ENCODE results near the gene LYL1. TPM values are rescaled to one million over a fixed set of nuclear protein-coding genes. Genes with fewer than 3 reads are reported as not detected.

Gene LYL1
- total and polyA plus RNA-seq, 9 of the 15 experiments (the other 6 are each of a cell fraction or from before 2014, with no cell fraction given): 1.3 to 266 (median 34.0) TPM

DNA sequence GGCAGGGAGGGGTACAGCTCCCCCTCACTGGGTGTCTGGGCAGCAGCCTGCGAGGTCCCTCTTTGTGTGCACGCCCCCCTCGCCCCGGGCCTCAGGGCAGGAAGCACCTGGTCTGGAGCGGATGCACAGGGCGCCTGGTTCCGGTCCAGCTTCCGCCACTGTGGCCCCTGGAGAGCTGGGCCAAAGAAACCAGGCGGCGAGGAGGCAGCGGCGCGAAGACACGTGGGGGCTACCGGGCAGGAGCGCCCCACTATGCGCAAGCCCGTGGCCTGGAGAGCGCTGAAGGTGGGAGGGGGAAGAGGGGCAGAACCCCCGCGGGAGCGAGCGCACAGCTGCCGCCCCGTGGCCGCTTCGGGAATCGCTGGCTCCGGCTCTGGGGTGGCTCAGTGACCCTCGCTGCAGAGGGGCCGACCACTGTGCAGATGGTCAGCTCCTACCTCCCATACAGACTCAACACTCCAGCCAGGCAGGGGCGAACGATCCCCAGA lies 1.7 kb upstream of the LYL1 start:
- peaks cover 56% of the 10 kb centered on the region for H3K36me3 ChIP-seq (ENCODE audit: control insufficient read depth, insufficient read depth, low read length)
- H4K20me1 ChIP-seq (replicated peaks; ENCODE audit: control insufficient read depth, insufficient read depth, low read length): no peaks in the 10 kb centered on the region
- WGBS (ENCODE audit: insufficient coverage, low coverage, missing lambda C conversion rate): 37% methylated on average over 19 of the region's 33 CpGs
- peak; percentile 44 for ATAC-seq
- intact Hi-C loops (cut with micrococcal nuclease) (loop anchor here (10.0 kb wide), 1 partner anchor 130 kb away; no protein-coding TSS in a partner anchor), in situ Hi-C loops (cut with MboI) (no loop called here)
- peak overlapping the region; percentile 81 for H2AFZ ChIP-seq (ENCODE audit: low read depth, low read length)
- H3K9ac ChIP-seq (ENCODE audit: insufficient read depth in 1 of 2, low read depth in 2 of 2, low read length in 2 of 2): peak overlapping the region; percentile 43 to 78; a peak in 3 of 4 replicates
- no peaks in the 10 kb centered on the region for H3K27me3 ChIP-seq (ENCODE audit: control insufficient read depth in 2 of 2, insufficient read depth in 2 of 2, low read length in 2 of 2)
- H3K4me3 ChIP-seq: no peak overlapping the region
- no TSS peak for BruUV-seq (replicated peaks)
- peak overlapping the region; percentile 98 for H3K27ac ChIP-seq (ENCODE audit: extremely low read depth, low read depth, low read length)
- peak overlapping the region; percentile 36 for H3K4me2 ChIP-seq (ENCODE audit: insufficient read depth, low read length)
- no peaks in the 10 kb centered on the region for H3K9me1 ChIP-seq (ENCODE audit: control insufficient read depth, insufficient read depth, low read length)
- ChIA-PET CTCF (ENCODE audit: low intra/inter-chr PET ratio) (interaction anchor here (0.5 to 1.3 kb wide), 3 partner anchors 12 to 140 kb away, joined by 3 to 4 read pairs (median 3); partner anchors contain the start of gene TRMT1), POLR2A (interaction anchor here (0.6 to 2.1 kb wide), 7 partner anchors 8 to 83 kb away, joined by 3 to 10 read pairs (median 4); no protein-coding TSS in a partner anchor)
- H3K4me1 ChIP-seq (replicated peaks in 1 of 2; ENCODE audit: control insufficient read depth in 2 of 2, insufficient read depth in 2 of 2, low read length in 2 of 2): peaks cover 16 to 48% of the 10 kb centered on the region in 2 experiments
- H3K9me3 ChIP-seq (replicated peaks; ENCODE audit: control insufficient read depth, insufficient read depth, low read depth, low read length): no peaks in the 10 kb centered on the region
- peaks cover 44% of the 10 kb centered on the region for H3K79me2 ChIP-seq (ENCODE audit: control insufficient read depth, insufficient read depth, low read length)
- peak; percentile 35 for FAIRE-seq
- peak; percentile 67 to 82 (median 76) for DNase-seq (ENCODE audit: extremely low read depth in 1 of 4, low spot score in 3 of 4)
- TF ChIP-seq, protein P1, sequence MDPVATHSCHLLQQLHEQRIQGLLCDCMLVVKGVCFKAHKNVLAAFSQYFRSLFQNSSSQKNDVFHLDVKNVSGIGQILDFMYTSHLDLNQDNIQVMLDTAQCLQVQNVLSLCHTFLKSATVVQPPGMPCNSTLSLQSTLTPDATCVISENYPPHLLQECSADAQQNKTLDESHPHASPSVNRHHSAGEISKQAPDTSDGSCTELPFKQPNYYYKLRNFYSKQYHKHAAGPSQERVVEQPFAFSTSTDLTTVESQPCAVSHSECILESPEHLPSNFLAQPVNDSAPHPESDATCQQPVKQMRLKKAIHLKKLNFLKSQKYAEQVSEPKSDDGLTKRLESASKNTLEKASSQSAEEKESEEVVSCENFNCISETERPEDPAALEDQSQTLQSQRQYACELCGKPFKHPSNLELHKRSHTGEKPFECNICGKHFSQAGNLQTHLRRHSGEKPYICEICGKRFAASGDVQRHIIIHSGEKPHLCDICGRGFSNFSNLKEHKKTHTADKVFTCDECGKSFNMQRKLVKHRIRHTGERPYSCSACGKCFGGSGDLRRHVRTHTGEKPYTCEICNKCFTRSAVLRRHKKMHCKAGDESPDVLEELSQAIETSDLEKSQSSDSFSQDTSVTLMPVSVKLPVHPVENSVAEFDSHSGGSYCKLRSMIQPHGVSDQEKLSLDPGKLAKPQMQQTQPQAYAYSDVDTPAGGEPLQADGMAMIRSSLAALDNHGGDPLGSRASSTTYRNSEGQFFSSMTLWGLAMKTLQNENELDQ (CRISPR knock-in tag; IDR thresholded peaks at IDR 0.05; ENCODE audit: borderline replicate concordance): no peak
- TF ChIP-seq CBFA2T3 (IDR thresholded peaks at IDR 0.05) (peak; percentile 28; the same call in 1 of the 2 replicates), STAT5A (IDR thresholded peaks at IDR 0.05; ENCODE audit: borderline replicate concordance, low read length) (no peak), ZNF217 (CRISPR knock-in tag; IDR thresholded peaks at IDR 0.05) (no peak), RFX7 (CRISPR knock-in tag; IDR thresholded peaks at IDR 0.05) (no peak), FOS (IDR thresholded peaks at IDR 0.05; ENCODE audit: extremely low read depth, insufficient read length) (no peak), MEIS2 (IDR thresholded peaks at IDR 0.05; ENCODE audit: partially characterized antibody) (no peak), MAFG (tag; conservative IDR thresholded peaks at IDR 0.05) (no peak), TBP (optimal IDR thresholded peaks at IDR 0.05; ENCODE audit: low read depth, low read length) (no peak), ATF7 (IDR thresholded peaks at IDR 0.05) (no peak), ZNF384 (IDR thresholded peaks at IDR 0.05; ENCODE audit: low read depth, low read length) (no peak), ADNP (tag; IDR thresholded peaks at IDR 0.05) (no peak), MIER1 (IDR thresholded peaks at IDR 0.05; ENCODE audit: low read depth) (no peak), BCL6 (CRISPR knock-in tag; IDR thresholded peaks at IDR 0.05) (no peak), PTRF (tag; IDR thresholded peaks at IDR 0.05) (no peak)
- TF ChIP-seq, protein P2, sequence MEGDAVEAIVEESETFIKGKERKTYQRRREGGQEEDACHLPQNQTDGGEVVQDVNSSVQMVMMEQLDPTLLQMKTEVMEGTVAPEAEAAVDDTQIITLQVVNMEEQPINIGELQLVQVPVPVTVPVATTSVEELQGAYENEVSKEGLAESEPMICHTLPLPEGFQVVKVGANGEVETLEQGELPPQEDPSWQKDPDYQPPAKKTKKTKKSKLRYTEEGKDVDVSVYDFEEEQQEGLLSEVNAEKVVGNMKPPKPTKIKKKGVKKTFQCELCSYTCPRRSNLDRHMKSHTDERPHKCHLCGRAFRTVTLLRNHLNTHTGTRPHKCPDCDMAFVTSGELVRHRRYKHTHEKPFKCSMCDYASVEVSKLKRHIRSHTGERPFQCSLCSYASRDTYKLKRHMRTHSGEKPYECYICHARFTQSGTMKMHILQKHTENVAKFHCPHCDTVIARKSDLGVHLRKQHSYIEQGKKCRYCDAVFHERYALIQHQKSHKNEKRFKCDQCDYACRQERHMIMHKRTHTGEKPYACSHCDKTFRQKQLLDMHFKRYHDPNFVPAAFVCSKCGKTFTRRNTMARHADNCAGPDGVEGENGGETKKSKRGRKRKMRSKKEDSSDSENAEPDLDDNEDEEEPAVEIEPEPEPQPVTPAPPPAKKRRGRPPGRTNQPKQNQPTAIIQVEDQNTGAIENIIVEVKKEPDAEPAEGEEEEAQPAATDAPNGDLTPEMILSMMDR (IDR thresholded peaks at IDR 0.05 in 2 of 3, conservative IDR thresholded peaks at IDR 0.05 in 1 of 3; ENCODE audit: insufficient read depth in 2 of 3, low read depth in 1 of 3, low read length in 3 of 3): peak; percentile 81 to 95 (median 84)
- TF ChIP-seq, protein P3, sequence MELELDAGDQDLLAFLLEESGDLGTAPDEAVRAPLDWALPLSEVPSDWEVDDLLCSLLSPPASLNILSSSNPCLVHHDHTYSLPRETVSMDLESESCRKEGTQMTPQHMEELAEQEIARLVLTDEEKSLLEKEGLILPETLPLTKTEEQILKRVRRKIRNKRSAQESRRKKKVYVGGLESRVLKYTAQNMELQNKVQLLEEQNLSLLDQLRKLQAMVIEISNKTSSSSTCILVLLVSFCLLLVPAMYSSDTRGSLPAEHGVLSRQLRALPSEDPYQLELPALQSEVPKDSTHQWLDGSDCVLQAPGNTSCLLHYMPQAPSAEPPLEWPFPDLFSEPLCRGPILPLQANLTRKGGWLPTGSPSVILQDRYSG (tag; conservative IDR thresholded peaks at IDR 0.05; ENCODE audit: low read depth): 0 out of 2 replicates have a peak, but pooled peaks have one; percentile 37
- TF ChIP-seq, protein P4, sequence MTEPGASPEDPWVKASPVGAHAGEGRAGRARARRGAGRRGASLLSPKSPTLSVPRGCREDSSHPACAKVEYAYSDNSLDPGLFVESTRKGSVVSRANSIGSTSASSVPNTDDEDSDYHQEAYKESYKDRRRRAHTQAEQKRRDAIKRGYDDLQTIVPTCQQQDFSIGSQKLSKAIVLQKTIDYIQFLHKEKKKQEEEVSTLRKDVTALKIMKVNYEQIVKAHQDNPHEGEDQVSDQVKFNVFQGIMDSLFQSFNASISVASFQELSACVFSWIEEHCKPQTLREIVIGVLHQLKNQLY (CRISPR knock-in tag; conservative IDR thresholded peaks at IDR 0.05): no peak

All from K562 (cell line).